GM21825 (cell line): ENCODE measurements around the gene PRDM15.

ENCODE experiments used
- ATAC-seq: cut with Tn5 transposase; IDR thresholded peaks from one replicate; pipeline ENCODE4 v1.9.1; 2021; ENCODE audit warnings: mild to moderate bottlenecking, moderate library complexity; ENCODE audit not compliant: unreplicated experiment

The PRDM15 gene

DNA sequence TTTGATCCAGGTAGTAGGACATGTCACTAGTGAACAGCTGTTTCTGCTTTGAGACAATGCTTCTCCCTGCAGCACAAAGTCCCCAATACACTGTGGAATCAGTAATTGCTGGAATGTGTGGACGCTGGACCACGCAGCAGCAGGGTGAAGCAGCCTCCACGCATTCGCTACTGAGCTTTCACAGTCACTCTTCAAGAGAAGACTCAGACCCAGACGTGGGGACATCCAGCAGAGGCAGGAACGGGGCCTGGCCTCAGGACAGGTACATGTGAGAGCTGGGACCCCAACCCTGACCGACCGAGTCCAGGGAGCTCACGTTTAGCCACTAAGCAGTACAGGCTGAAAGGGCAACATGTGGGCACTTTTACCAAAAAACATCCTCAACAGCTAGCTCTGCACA lies 34.1 kb upstream of the PRDM15 start:
- no peak for ATAC-seq

DNA sequence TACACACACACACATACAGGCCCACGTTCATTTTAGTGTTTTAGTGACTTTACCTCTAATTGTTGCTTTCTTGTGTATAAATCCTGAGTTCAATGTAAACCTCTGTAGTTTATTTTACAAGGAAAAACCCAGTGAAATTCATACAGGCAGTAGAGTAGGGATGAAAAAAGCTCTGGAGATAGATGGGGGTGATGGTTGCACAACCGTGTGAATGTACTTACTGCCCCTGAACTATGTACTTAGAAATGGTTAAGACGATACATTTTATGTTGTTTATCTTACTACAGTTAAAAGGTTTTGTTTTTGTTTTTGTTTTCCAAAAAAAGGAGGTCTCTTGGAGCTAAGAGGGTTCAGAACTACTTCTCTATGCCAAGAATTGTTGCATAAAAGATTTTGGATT lies 29.7 kb upstream of the PRDM15 start:
- no peak for ATAC-seq

DNA sequence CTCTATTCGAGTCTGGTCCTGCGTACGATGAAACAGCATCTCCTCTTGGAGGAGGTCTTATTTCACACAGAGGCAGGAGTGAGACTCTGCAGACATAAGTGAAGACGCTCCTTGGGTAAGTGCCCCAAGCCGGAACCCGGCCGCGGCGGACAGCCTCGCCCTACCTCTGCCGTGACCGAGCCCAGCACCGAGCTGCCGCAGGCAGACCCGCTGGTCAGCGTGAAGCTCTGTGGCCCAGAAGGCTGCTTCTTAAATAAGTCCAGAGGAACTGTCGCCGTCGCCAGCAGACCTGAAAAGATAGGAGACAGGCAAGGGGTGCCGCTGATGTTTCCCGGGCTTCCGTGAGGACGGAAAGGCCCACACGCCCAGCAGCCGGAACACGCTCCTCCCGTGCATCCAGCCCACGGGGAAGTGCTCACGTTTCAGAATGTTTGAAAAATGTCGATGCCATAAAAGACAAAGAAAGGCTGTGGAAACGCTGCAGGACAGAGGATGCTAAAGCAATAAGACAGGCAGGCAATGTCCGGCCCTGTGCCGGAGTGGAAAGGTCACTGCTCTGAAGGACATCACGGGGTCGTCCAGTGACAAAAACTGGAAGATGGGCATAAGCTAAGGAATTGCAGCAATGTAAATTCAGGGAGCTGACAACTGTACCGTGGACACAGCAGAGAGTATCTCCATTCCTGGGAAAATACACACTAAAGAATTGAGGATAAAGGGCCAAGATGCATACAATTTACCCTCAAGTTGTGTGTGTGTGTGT lies 28.5 kb upstream of the PRDM15 start:
- no peak for ATAC-seq

DNA sequence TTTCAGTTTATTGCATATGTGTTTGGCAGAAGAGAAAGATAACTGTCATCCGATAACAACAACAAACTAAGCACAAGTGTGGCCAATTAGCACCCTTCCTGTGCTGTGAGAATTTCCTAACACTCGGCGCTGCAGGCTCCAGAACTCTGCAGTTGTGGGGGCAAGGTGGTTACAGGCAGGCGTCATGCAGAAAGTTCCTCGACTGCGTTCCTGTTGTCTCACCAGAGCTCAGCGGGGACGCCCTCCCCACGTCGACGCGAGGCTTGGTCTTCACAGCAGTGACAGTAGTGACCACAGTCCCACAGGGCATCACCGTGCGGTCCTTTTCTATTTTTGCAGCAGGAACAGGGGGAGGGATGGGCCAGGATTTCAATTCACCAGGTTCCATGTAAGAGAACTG lies 27.6 kb upstream of the PRDM15 start:
- ATAC-seq: no peak

DNA sequence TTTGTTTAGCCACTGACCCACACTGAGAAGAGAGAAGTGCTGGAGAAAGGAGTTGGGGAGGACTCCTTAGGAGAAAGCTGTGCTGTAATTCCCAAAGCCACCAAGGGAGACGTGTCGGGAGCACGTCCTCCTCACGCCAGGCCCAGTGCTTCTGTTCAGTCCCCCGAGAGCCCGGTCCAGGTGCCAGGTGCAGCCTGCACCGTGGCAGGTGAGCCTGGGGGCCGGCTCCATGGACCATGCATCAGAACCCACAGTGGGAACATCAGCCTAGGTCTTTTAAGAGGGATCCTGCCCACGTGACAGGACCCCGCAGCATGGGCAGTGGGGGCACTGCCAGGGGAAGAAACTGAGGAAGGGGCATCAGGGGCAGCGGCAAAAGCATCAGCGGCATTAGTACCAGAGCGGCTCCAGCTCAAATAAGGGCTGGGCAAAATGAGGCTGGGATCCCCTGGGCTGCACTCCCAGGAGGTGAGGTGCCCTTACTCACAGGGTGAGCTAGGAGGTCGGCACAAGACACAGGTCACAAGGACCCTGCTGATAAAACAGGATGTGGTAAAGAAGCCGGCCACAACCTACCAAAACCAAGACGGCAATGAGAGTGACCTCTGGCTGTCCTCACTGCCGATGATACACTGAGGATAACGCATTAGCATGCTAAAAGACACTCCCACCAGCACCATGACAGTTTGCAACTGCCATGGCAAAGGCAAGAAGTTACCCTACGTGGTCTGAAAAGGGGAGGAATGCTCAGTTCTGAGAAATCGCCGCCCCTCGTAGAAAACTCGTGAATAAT lies 24.6 kb upstream of the PRDM15 start:
- no peak for ATAC-seq

DNA sequence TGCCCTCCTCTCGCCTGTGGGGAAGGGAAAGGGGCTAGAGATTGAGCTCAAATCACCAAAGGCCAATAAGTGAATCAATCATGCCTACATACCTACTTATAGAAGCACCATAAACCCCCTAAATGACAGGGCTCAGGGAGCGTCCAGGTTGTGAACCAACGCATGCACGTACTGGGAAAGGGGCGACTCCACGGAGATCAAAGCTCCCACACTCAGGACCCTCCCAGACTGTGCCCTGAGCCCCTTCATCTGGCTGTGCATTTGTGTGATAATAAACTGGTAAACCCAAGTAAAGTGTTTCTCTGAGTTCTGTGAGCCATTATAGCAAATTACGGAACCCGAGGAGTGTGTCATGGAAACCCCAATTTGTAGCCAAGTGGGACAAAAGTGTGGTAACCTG lies 23.8 kb upstream of the PRDM15 start:
- no peak for ATAC-seq

DNA sequence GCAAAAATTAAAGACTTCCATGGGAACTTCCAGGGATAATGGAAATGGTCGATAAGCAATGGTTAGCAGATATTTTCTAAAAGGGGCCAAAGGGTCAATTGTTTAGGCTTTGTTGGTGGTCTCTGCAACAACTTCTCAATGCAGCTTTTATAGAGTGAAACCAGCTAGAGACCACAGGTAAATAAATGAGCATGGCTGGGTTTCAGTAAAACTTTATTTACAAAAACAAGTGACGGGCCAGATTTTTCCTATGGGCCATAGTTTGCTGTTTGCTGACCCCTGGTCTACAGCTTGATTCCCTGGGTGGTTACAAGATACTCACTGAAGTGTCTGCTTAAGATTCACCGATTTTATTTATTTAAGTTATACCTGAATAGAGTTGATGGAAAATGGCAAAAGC lies 22.6 kb upstream of the PRDM15 start:
- no peak for ATAC-seq

DNA sequence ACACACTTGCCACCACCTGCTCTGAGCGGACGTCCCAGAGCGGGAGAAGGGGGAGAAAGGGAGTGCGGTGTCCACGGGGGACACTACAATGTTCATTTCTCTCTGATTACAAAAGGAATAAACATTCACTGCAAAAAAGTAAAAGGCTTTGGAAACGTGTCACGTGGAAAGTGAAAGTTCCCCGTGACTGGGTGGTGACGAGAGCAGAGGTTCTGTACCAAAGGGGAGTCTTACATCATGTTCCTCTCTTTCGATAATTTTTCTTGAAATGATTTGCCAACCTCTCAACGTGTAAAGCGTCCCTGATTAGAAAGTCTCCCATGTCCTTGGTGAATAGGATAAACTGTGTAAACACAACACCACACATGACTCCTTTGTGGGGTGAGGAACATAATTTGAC lies 22.0 kb upstream of the PRDM15 start:
- no peak for ATAC-seq

DNA sequence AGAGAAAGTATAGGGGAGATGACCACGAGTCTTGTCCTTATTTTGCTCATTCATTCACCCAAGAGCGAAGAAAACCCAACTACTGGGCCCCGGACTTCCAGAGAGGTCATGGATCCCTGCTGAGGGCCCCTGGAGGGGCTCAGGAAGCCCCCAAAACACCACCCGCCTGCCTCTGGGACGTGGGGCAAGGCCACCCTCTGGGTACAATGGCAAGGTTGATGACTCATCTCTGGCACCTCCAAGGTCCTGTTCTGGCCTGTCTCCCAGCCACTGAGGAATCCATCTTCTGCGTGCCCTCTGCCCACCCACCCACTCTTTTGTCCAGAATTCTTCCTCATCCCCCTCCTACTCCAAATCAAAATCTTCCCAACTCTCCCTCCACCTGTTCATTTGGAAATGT lies 21.3 kb upstream of the PRDM15 start:
- no peak for ATAC-seq

DNA sequence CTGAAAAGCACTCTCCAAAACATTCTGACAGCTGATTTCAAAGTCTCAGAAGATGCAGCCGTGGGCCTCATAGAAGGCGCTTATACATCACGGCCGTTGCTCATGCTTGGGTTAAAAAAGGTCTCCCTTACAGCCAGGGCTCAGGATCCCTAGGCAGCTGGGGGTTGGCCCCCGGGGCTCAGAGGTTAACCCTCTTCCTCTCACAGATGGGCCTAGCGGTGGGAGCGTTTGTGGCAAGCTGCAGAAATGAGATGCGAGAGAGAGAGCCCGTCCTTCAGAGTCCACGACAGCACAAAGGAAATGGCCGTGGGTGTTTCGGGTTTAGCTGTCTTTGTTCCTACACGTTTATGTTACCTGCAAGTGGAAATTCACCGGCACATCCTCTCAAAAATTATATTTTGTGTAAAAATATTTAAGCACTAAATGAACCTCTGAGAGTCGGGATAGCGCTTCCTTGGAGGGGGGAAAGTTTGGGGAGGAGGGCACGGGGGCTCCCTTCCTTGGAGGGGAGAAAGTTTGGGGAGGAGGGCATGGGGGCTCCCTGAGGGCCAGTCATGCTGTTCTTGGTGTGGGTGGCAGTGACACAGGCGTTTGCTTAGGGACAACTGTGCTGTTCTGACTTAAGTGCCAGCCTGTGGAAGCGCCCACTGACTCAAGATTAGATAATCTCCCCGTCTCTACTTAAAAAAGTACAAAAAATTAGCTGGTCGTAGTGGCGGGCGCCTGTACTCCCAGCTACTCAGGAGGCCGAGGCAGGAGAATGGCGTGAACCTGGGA lies 20.5 kb upstream of the PRDM15 start:
- ATAC-seq: no peak

DNA sequence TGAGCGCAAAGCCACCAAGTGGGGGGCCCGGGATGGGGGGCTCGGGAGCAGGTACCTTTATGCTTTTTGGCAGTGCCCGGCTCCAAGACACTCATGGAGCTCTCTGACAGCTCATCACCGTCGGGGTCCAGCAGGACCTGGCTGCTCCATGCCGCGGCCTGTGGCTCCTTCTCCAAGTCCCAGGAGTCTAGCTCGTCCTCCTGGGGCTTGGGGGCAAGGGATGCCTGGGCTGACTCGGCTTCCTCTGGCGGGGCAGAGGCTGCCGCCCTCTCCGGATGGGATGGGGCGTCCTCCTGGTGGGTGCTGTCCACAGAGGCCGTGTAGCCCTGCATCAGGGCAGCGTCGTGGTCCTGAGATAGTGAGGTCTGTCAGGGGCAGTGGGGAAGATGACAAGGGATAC lies 19.9 kb upstream of the PRDM15 start:
- ATAC-seq: no peak

DNA sequence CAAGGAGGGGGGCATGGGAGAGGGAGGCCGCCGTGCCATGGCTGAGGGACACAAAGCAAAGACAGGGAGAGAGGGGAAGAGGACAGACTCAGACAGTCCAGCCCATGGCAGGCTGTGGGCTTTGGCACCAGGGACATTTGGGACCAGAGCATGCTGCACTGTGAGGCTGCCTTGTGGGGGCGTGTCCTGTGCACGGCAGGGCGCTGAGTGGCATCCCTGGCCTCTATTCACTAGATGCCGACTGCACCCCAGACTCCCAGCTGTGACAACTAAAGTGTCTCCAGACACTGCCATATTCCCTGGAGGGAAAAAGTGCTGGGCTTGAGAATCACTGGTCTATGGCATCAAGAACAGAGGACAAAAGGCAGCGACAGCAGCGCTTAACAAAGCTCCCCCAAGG lies 18.6 kb upstream of the PRDM15 start:
- ATAC-seq: no peak

DNA sequence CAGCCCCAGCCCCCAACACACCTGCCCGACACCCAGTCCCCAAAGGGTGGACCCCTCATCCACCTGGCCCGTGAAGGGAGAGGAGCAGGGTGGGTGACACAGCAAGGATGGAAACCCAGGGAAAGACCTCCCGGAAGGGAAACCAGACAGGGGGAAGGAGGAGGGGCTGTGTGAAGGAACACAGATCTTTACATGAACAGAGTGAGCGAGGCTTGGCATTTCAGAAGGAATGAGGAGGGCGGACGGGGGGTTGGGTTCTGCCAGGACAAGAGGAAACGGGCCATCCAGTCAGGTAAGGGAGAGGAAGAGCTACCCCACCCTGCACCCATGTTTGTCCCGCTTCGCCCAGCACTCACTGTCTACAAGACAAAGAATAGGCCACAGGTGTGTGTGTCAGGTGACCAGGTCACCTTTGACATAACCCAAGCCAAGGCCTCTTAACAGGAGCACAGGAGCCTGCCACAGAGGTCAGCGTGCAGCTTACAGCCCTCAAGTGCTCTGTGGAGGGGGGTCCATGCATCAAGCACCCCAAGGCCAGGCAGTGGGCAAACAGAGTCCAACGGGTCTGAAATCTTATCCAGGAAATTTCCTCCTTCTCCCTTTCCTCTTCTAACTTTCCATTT lies 18.0 kb upstream of the PRDM15 start:
- ATAC-seq: no peak

DNA sequence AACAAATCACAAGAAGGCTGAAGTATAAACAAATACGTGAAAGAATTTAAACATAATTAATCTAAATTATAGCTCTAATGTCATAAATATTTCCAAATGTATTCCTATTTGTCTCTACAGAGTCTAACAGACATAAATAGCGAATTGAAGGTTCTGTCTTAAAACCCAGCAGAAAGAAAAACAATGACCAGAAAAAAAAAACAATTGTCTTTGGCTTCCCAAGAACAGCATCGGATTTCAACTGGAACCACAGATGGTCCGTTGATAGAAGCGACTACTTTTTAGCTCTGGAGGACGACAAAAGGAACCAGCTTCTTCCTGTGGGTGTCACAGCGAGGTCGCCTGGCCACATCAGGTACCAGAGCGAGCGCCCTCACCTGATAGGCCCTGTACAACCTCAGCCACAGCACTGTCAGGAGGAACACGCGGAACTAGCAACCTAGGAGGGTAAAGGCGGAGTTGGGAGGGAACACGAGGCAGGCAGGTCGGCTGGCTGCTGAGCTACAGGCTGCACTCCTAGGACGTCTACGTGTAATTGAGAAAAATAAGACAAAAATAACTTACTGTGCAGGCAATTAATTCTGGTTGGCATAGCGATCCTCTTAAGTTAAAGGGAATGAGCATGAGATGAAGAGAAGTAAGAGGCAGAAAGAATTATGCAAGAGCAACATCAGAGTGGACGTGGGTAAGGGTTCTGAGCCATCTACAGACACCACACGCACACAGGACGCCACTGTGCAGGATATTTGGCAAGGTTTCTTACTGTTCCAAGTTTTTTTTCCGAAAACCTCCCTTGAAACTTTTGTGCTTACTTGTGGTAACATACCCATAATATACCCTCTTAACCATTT lies 16.7 kb upstream of the PRDM15 start:
- peak; percentile 56 for ATAC-seq

DNA sequence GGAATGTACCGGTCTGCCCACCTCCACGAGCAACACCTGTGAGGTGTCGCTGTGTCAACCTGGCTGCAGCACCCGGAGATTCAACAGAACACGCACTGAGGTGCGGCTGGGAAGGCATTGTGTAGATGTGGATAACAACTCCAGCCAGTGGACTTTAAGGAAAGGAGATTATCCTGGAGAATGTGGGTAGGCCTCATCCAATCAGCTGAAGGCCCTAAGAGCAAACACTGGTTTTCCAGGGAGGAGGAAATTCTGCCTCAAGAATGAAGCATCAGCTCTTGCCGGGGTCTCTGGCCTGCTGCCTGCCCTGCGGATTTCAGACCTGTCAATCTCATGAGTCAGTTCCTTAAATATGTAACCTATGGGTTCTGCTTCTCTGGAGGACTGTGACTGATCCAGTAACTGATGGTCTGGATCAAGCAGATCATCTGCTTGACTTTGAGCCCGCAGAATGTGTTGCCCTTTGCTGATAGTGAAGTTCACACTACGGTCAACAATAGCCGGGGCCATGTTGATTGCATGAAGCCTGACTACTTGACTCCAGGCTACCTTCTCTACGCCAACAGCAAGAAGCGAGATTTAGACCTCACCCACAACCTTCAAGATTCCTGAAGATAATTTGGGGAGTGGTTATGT lies 15.9 kb upstream of the PRDM15 start:
- no peak for ATAC-seq

DNA sequence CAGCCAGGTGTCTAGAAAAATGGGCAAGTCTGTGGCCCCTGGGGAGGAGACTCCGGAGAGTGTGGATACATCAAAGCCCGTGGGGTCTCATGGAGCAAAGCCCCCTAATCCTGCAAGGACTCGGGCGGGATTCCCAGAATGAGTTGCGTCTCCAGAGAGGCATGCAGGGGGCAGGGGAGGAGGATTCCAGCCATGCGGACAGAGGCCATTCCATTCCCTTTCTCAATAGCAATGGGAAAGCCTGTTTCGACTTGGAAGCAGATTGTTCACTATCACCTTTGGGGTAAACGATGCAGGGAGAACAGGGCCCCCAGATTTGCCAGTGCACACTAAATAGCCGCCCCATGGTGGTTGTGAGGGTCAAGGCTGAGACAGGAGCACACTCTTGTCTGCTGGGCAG lies 15.4 kb upstream of the PRDM15 start:
- no peak for ATAC-seq

DNA sequence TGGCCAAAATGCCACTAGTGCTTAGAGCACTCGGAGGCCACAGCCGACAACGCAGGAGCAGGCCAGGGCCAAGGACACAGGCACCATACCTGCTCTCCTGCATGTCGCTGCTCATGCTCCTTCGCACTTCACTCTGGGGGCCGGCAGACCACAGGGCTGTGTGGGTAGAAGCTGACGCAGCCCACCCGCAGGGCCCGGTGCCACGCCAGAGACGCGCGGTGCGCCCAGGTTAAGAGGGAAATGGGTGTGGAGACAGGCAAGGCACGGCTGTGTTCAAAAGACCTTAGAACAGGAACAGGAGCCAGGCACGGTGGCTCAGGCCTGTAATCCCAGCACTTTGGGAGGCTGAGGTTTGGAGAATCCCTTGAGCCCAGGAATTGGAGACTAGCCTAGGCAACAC lies 13.6 kb upstream of the PRDM15 start:
- ATAC-seq: no peak

DNA sequence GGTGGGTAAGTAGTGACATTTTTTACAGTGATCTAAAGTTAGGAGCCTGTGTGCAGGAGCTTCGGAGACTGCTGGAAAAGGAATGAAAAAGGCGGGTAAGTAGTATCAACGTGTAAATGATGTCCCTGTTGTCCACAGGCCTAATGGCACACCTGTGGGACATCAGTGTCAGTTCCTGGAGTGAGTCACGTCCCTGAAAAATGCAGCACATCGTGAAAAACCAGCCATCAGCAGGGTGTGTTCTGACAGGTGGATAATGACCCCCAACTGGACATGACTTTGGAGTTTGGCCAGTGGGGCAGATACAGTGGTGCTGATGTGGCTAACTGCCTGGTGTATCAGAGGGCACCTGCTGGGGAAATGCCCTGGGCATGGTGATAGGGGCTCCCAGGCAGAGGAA lies 12.0 kb upstream of the PRDM15 start:
- ATAC-seq: no peak

DNA sequence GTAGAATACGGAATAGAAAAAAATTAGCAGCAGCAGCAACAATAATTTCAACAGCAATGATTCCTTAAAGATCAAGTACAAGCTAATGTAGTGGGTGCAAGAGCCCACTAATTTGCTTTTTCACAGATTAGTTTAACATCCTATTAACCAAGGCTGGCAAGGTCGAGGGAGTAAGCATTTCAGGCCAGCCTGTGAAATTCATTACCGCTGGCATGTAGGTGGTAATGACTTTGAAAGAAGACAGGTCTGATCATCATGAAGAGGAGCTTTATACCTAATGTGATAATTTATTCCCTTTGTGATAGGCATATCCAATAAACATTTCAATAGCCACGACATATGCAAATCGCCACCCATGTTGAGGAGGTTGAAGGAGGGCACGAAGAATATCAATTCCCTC lies 11.2 kb upstream of the PRDM15 start:
- ATAC-seq: no peak
